HG02678 (cell line): ENCODE measurements around the gene FAM110A.
"Not testable (repeated sequence)": the region's sequence is repeated elsewhere in the genome, so short reads cannot be mapped to it uniquely, and the experiment has no call there.

Source experiments
- ATAC-seq: cut with Tn5 transposase; IDR thresholded peaks from one replicate; pipeline ENCODE4 v1.9.1; 2021; ENCODE audit warnings: mild to moderate bottlenecking, moderate library complexity; ENCODE audit not compliant: unreplicated experiment

Gene FAM110A

GRCh38 chr20:833450-834150, at the start of gene FAM110A:
Gene FAM110A, plus strand, starts transcription at chr20:833715. Its CDS starts 11,090 bp downstream, at chr20:844805.
- ATAC-seq = peak; percentile 96

GRCh38 chr20:787825-788224, 45.7 kb upstream of the FAM110A start:
- no peak for ATAC-seq

GRCh38 chr20:791056-791455, 42.5 kb upstream of the FAM110A start:
- ATAC-seq = no peak

- ATAC-seq = no peak
Observed at GRCh38 chr20:792248-792647, 41.3 kb upstream of the FAM110A start.

- ATAC-seq = no peak
Observed at GRCh38 chr20:796921-797320, 36.6 kb upstream of the FAM110A start.

GRCh38 chr20:798746-799145, 34.8 kb upstream of the FAM110A start:
- ATAC-seq = not testable (repeated sequence)

GRCh38 chr20:800026-800425, 33.5 kb upstream of the FAM110A start:
- ATAC-seq = not testable (repeated sequence)

GRCh38 chr20:801678-802077, 31.8 kb upstream of the FAM110A start:
- no peak for ATAC-seq

- ATAC-seq = no peak
Observed at GRCh38 chr20:805713-806112, 27.8 kb upstream of the FAM110A start.

- not testable (repeated sequence) for ATAC-seq
Observed at GRCh38 chr20:811776-812434, 21.6 kb upstream of the FAM110A start.

- ATAC-seq = not testable (repeated sequence)
Observed at GRCh38 chr20:812435-812814, 21.1 kb upstream of the FAM110A start.

GRCh38 chr20:813390-813789, 20.1 kb upstream of the FAM110A start:
- no peak for ATAC-seq

- ATAC-seq = no peak
Observed at GRCh38 chr20:815226-815625, 18.3 kb upstream of the FAM110A start.

GRCh38 chr20:815914-816606, 17.5 kb upstream of the FAM110A start:
- no peak for ATAC-seq

- no peak for ATAC-seq
Observed at GRCh38 chr20:818001-818664, 15.4 kb upstream of the FAM110A start.

- no peak for ATAC-seq
Observed at GRCh38 chr20:819680-820322, 13.7 kb upstream of the FAM110A start.

GRCh38 chr20:820323-820953, 13.1 kb upstream of the FAM110A start:
- no peak for ATAC-seq

- no peak for ATAC-seq
Observed at GRCh38 chr20:821046-821730, 12.3 kb upstream of the FAM110A start.

- ATAC-seq = no peak
Observed at GRCh38 chr20:821731-822065, 11.8 kb upstream of the FAM110A start.
